Lower leg skin (tissue), 3 donors: ENCODE data around the gene EGFL6.

Source experiments
- CTCF ChIP-seq, 3 donors: fragments of 450-650 bp; IDR thresholded peaks; one replicate each; pipeline ENCODE4 v1.5.1; 2016; ENCODE audit warnings: antibody characterized with exemption in 3 of 3, mild to moderate bottlenecking in 3 of 3, moderate library complexity in 2 of 3
- POLR2A ChIP-seq, 2 donors: fragments of 450-650 bp; IDR thresholded peaks; one replicate each; pipeline ENCODE4 v1.6.1; 2016 to 2017; ENCODE audit warnings: antibody characterized with exemption in 2 of 2, mild to moderate bottlenecking in 1 of 2, moderate library complexity in 1 of 2

DNA sequence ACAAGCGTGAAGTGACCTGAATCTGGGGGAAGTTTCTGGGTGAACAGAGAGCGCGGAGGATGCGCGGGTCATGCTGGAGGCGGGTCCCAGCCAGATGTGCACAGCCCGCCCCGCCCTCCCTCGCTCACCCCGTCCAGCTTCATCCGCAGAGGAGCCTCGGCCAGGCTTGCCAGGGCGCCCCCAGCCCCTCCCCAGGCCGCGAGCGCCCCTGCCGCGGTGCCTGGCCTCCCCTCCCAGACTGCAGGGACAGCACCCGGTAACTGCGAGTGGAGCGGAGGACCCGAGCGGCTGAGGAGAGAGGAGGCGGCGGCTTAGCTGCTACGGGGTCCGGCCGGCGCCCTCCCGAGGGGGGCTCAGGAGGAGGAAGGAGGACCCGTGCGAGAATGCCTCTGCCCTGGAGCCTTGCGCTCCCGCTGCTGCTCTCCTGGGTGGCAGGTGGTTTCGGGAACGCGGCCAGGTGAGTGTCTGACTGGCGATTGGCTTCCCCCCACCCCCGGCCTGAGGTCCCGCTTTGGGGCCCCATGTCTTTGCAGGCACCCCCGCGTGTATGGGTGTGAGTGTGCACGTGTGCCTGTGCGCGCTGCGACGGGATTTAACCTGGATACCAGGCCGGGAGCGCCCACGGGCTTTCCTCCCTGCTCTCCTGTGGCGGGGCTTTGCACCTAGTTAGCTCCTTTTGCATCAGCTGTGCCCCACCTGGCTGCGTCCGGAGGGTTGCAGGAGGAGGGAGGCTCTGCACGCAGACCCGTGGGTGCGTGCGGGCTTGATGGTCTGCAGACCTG lies at the start of gene EGFL6:
- TF ChIP-seq CTCF (IDR thresholded peaks at IDR 0.05) (no peak), POLR2A (IDR thresholded peaks at IDR 0.05) (no peak)
